ENCODE data around the gene ZFHX3. TPM values are rescaled to one million over a fixed set of nuclear protein-coding genes. Genes with fewer than 3 reads are reported as not detected.

The ZFHX3 gene
- total and polyA plus RNA-seq, 2 of the 8 experiments (the other 6 are each of a cell fraction or from before 2014, with no cell fraction given) = 0.08 to 0.99 TPM

- TF ChIP-seq, protein P1, sequence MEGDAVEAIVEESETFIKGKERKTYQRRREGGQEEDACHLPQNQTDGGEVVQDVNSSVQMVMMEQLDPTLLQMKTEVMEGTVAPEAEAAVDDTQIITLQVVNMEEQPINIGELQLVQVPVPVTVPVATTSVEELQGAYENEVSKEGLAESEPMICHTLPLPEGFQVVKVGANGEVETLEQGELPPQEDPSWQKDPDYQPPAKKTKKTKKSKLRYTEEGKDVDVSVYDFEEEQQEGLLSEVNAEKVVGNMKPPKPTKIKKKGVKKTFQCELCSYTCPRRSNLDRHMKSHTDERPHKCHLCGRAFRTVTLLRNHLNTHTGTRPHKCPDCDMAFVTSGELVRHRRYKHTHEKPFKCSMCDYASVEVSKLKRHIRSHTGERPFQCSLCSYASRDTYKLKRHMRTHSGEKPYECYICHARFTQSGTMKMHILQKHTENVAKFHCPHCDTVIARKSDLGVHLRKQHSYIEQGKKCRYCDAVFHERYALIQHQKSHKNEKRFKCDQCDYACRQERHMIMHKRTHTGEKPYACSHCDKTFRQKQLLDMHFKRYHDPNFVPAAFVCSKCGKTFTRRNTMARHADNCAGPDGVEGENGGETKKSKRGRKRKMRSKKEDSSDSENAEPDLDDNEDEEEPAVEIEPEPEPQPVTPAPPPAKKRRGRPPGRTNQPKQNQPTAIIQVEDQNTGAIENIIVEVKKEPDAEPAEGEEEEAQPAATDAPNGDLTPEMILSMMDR (IDR thresholded peaks at IDR 0.05; ENCODE audit: control extremely low read depth in 1 of 3, insufficient read depth in 1 of 3, low read depth in 1 of 3, low read length in 3 of 3) = no peak
- no peak for TF ChIP-seq CBX8 (IDR thresholded peaks at IDR 0.05; ENCODE audit: borderline replicate concordance, low read depth, low read length)
- TF ChIP-seq EP300 (IDR thresholded peaks at IDR 0.05; ENCODE audit: borderline replicate concordance in 1 of 2, low read depth in 2 of 2, low read length in 2 of 2) = no peak
- TF ChIP-seq CHD1 (IDR thresholded peaks at IDR 0.05; ENCODE audit: low read depth, low read length) = no peak
Observed at GRCh38 chr16:72796222-72796621, 251.7 kb downstream of the ZFHX3 start (continued).
